HCT116 (cell line): ENCODE results near the gene KIF5A. TPM values are rescaled to one million over a fixed set of nuclear protein-coding genes. Genes with fewer than 3 reads are reported as not detected.

Experiments used
- EGR1 ChIP-seq: IDR thresholded peaks from 2 replicates; pipeline ENCODE4 v1.6.1; 2012; ENCODE audit warnings: low read depth
- ELF1 ChIP-seq: IDR thresholded peaks from 2 replicates; pipeline ENCODE4 v1.6.1; 2012; ENCODE audit warnings: low read depth, borderline replicate concordance
- EZH2 ChIP-seq: fragments of 200-600 bp; sonication (generic); IDR thresholded peaks from 2 replicates; pipeline ENCODE4 v1.6.1; 2017; ENCODE audit warnings: antibody characterized with exemption, mixed run types
- FOSL1 ChIP-seq: IDR thresholded peaks from 2 replicates; pipeline ENCODE4 v1.6.1; 2012; ENCODE audit warnings: low read depth
- POLR2A ChIP-seq: IDR thresholded peaks from 2 replicates; pipeline ENCODE4 v1.7.0; 2011; ENCODE audit warnings: borderline replicate concordance; ENCODE audit not compliant: insufficient read depth, insufficient read length; ENCODE audit errors: extremely low read depth
- POLR2AphosphoS5 ChIP-seq: IDR thresholded peaks from 2 replicates; pipeline ENCODE4 v1.6.1; 2011; ENCODE audit warnings: mild to moderate bottlenecking, low read depth, low read length, moderate library complexity
- RAD21 ChIP-seq: IDR thresholded peaks from 2 replicates; pipeline ENCODE4 v1.6.1; 2012; ENCODE audit warnings: low read depth, mild to moderate bottlenecking
- SIN3A ChIP-seq: IDR thresholded peaks from 2 replicates; pipeline ENCODE4 v1.6.1; 2012; ENCODE audit warnings: low read depth
- SP1 ChIP-seq: IDR thresholded peaks from 2 replicates; pipeline ENCODE4 v1.6.1; 2012; ENCODE audit warnings: low read depth
- SRF ChIP-seq: IDR thresholded peaks from 2 replicates; pipeline ENCODE4 v1.6.1; 2012; ENCODE audit warnings: low read depth
- TCF7L2 ChIP-seq: IDR thresholded peaks from 2 replicates; pipeline ENCODE4 v1.7.0; 2011; ENCODE audit warnings: borderline replicate concordance, inconsistent platforms; ENCODE audit not compliant: insufficient read depth, insufficient read length; ENCODE audit errors: extremely low read depth
- YY1 ChIP-seq: IDR thresholded peaks from 2 replicates; pipeline ENCODE4 v1.6.1; 2011; ENCODE audit warnings: low read length, low read depth, moderate library complexity, mild to moderate bottlenecking; ENCODE audit not compliant: insufficient replicate concordance; ENCODE audit errors: extremely low read depth
- ZNF274 ChIP-seq: fragments of 200-500 bp; sonication (Bioruptor generic); IDR thresholded peaks from 2 replicates; pipeline ENCODE4 v1.6.1; 2014; ENCODE audit warnings: mild to moderate bottlenecking, low read depth, low read length, inconsistent platforms
- total RNA-seq: library from RNA; stranded (reverse); gene quantifications from one replicate; pipeline ENCODE4 v1.2.1, GENCODE V29; 2021; ENCODE audit not compliant: unreplicated experiment
- TF ChIP-seq, protein P1 (sequence below), 3 experiments: fragments of 200-600 bp in 1 of 3; sonication (generic) in 1 of 3; IDR thresholded peaks in 2 of 3; conservative IDR thresholded peaks in 1 of 3; 2 replicates each; pipeline ENCODE4 v1.5.1; 2012 to 2017; ENCODE audit warnings: low read depth in 2 of 3, low read length in 2 of 3, antibody characterized with exemption in 1 of 3, borderline replicate concordance in 1 of 3, control low read depth in 1 of 3, mild to moderate bottlenecking in 1 of 3, mixed read lengths in 1 of 3, mixed run types in 1 of 3, moderate library complexity in 1 of 3; ENCODE audit not compliant: insufficient read depth in 1 of 3

KIF5A gene
- total RNA-seq, 1 experiment from 2014 or later: 5.2 TPM

DNA sequence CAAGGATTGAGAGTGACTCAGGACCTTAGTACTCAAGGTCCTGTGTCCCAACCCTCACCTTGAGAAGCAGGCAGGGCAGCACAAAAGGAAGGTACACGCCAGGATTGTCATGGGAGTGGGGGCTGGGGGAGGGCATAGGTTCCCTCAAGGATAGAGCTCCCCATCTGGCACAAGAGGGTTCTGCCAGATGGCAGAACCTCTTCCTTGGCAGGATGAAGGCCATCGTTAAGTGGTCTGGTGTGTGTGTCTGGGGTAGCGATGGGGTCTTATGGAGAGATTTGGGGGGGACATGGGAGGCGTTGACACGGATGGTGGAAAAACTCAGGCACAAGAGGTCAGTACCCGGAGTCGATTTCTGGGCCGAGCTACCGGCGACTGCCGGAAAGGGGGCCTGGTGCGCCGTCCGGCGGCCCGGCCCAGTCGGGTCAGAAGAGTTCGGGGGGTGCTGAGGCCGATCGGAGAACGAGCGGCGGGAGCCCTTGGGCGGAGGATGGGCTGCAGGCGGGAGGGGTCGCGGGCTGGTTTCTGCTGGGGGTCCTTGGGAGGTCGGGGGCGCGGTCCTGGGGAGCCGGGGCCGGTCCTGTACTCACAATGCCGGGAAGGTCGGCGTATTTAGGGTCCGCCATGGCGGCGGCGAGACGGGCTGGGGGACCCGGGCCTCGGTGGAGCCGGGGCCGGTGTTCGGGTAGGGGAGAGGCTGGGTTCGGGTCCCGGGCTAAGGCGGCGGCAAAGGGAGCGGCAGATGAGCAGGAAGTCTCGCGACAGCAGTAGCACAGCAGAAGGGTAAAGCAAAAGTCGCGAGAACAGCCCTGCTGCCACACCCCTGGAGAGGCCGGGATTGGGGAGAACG, 3.2 kb upstream of the KIF5A start, which contains the start of gene DCTN2 (continued):
- peak; percentile 68 for TF ChIP-seq TCF7L2
- TF ChIP-seq POLR2A: peak; percentile 41
- no peak for TF ChIP-seq EGR1
- no peak for TF ChIP-seq RAD21
- no peak for TF ChIP-seq YY1
- peak; percentile 63; the same call in 1 of the 2 replicates for TF ChIP-seq SP1
- peak; percentile 82; the same call in 1 of the 2 replicates for TF ChIP-seq SRF
- no peak for TF ChIP-seq EZH2
- no peak; the same call in 1 of the 2 replicates for TF ChIP-seq ELF1
- peak; percentile 26; the same call in 1 of the 2 replicates for TF ChIP-seq SIN3A
- TF ChIP-seq ZNF274: no peak
- TF ChIP-seq, protein P1, sequence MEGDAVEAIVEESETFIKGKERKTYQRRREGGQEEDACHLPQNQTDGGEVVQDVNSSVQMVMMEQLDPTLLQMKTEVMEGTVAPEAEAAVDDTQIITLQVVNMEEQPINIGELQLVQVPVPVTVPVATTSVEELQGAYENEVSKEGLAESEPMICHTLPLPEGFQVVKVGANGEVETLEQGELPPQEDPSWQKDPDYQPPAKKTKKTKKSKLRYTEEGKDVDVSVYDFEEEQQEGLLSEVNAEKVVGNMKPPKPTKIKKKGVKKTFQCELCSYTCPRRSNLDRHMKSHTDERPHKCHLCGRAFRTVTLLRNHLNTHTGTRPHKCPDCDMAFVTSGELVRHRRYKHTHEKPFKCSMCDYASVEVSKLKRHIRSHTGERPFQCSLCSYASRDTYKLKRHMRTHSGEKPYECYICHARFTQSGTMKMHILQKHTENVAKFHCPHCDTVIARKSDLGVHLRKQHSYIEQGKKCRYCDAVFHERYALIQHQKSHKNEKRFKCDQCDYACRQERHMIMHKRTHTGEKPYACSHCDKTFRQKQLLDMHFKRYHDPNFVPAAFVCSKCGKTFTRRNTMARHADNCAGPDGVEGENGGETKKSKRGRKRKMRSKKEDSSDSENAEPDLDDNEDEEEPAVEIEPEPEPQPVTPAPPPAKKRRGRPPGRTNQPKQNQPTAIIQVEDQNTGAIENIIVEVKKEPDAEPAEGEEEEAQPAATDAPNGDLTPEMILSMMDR (IDR thresholded peaks at IDR 0.05 in 2 of 3, conservative IDR thresholded peaks at IDR 0.05 in 1 of 3; ENCODE audit: borderline replicate concordance in 1 of 3, insufficient read depth in 1 of 3, low read depth in 2 of 3, low read length in 2 of 3): peak in 2 of 3 experiments; percentile 5 to 18; a peak in 2 of 6 replicates
- TF ChIP-seq FOSL1: no peak
- peak; percentile 66 for TF ChIP-seq POLR2AphosphoS5
